Stimulated activated naive B cell treated with anti-CD40 and anti-IgM and Interleukin-4, amounts not matched to agents 10 μg/mL and 1 μg/mL and 100 μg/mL, for 72 hours (primary cell): ENCODE measurements around the gene MOG.

Source experiments
- ATAC-seq, 2 donors: fragments of 150-1000 bp; cut with Tn5 transposase; replicated peaks; 2 replicates each; pipeline ENCODE4 v1.10.0; 2021; ENCODE audit warnings: moderate library complexity in 1 of 2
- DNase-seq: peaks from one replicate; pipeline ENCODE4 v3.0.0; 2021
- H3K27ac Mint-ChIP-seq: one replicate; pipeline ENCODE4 v1.8.0; 2022; ENCODE audit warnings: mild to moderate bottlenecking, mixed read lengths
- H3K27me3 Mint-ChIP-seq, 2 donors: one replicate each; pipeline ENCODE4 v1.8.0; 2022; ENCODE audit warnings: mixed read lengths in 2 of 2
- H3K36me3 Mint-ChIP-seq, 2 donors: one replicate each; pipeline ENCODE4 v1.8.0; 2022; ENCODE audit warnings: mixed read lengths in 2 of 2, mild to moderate bottlenecking in 1 of 2
- H3K4me1 Mint-ChIP-seq, 2 donors: one replicate each; pipeline ENCODE4 v1.8.0; 2022; ENCODE audit warnings: mixed read lengths in 2 of 2, mild to moderate bottlenecking in 1 of 2
- H3K4me3 Mint-ChIP-seq, 2 donors: one replicate each; pipeline ENCODE4 v1.8.0; 2022; ENCODE audit warnings: mild to moderate bottlenecking in 2 of 2, mixed read lengths in 2 of 2, moderate library complexity in 1 of 2
- H3K9me3 Mint-ChIP-seq, 2 donors: one replicate each; pipeline ENCODE4 v1.8.0; 2022; ENCODE audit warnings: mixed read lengths in 2 of 2, mild to moderate bottlenecking in 1 of 2

MOG gene

DNA sequence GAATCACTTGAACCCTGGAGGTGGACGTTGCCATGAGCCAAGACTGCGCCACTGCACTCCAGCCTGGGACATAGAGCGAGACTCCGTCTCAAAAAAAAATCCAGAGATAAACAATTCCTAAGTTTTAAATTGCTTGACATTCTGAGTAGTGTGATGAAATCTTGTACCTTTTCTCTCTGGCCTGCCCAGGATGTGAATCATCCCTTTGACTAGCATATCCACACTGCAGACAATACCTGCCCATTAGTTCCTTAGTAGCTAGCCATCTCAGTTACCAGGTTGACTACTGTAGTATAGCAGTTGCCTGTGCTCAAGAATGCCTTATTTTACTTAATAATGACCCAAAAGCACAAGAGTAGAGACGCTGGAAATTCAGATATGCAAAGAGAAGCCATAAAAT is 21.2 kb downstream of the MOG start:
- H3K4me1 Mint-ChIP-seq: peaks cover 0 to 9% of the 10 kb centered on the region in 2 donors
- no peak overlapping the region for H3K4me3 Mint-ChIP-seq
- peaks cover 8 to 31% of the 10 kb centered on the region in 2 donors for H3K27me3 Mint-ChIP-seq
- ATAC-seq: no peak
- H3K36me3 Mint-ChIP-seq: peaks cover 0 to 10% of the 10 kb centered on the region in 2 donors
- DNase-seq: no peak
- H3K9me3 Mint-ChIP-seq: no peaks in the 10 kb centered on the region
- H3K27ac Mint-ChIP-seq: no peak overlapping the region

DNA sequence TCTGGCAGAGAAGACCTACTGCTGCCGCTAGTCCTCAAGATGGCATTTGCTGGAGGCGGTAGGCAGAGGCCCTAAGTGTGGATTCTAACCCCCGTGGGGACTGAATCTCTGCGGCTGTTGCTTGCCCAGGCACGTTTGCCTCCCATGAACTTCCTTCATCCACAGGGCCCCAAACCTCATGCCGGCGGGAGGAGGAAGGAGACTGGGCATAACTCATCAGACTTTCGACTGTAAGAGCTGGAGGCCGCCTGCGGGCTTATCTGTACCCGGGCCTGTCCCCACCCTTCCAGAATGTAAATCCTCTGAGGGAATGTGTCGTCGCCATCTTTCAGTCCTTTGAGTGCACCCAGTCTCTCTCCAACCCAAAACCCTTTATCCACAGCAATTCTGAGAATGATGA is 23.1 kb downstream of the MOG start:
- DNase-seq: no peak
- Mint-ChIP-seq H3K4me1 (peaks cover 0 to 9% of the 10 kb centered on the region in 2 donors), H3K27me3 (peaks cover 8 to 23% of the 10 kb centered on the region in 2 donors), H3K36me3 (peaks cover 0 to 10% of the 10 kb centered on the region in 2 donors), H3K4me3 (peak overlapping the region in 1 of 2 donors; percentile 78), H3K9me3 (no peaks in the 10 kb centered on the region), H3K27ac (no peak overlapping the region)
- peak in 1 of 2 donors; percentile 45 for ATAC-seq

DNA sequence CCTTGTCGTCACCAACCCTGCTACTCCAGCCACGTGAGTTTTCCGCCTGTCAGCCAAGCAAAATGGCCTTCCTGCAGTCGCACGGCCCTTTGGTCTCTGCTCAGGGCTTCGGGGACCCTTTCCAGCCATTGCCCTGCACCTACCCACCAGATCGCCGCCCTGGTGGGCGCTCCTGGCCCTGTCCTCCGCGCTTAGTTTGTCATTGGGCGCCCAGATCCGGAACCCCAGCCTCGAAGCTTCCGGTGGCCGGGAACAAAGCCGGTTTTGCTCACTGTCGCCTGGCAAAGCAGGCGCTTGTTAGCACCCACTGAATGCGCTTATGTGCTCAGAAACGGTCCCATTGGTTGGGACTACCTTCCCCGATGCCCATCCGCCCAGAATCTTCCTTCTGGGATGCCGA is 23.5 kb downstream of the MOG start:
- Mint-ChIP-seq H3K27ac (peak overlapping the region; percentile 81), H3K9me3 (no peaks in the 10 kb centered on the region), H3K27me3 (peaks cover 8 to 23% of the 10 kb centered on the region in 2 donors), H3K4me3 (peak overlapping the region in 1 of 2 donors; percentile 78), H3K36me3 (peaks cover 0 to 10% of the 10 kb centered on the region in 2 donors), H3K4me1 (peaks cover 0 to 9% of the 10 kb centered on the region in 2 donors)
- ATAC-seq: peak in 1 of 2 donors; percentile 68
- no peak for DNase-seq

DNA sequence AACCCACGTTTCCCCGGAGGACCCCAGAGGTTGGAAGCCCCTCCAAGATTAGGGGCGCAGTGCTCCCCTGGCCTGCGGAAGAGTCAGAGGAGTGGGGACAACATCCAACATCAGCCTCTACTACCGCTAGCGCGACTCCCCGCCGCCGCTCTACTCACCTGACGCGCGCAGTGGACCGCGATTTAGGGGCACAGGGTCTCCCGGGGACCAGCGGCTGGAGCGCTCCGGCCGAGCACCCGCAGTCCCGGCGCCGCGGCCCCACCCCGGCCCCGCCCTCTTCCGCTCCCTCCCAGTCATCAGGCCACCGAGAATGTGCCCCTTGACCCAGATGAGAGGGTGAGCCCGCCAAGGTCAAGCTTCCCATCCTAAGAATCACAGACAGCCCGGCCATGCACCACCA is 24.0 kb downstream of the MOG start, which contains the start of gene ZFP57:
Gene ZFP57, minus strand, starts transcription at position 249 of the 400 bp plus-strand sequence. CDS start 4,149 bp downstream, outside the sequence.
- Mint-ChIP-seq H3K4me1 (peaks cover 0 to 9% of the 10 kb centered on the region in 2 donors), H3K9me3 (no peaks in the 10 kb centered on the region), H3K36me3 (peaks cover 0 to 10% of the 10 kb centered on the region in 2 donors), H3K4me3 (peak within 1 kb of the TSS in 1 of 2 donors; percentile 78), H3K27me3 (peaks cover 8 to 23% of the 10 kb centered on the region in 2 donors), H3K27ac (peak within 1 kb of the TSS; percentile 81)
- DNase-seq (no peak), ATAC-seq (peak in 1 of 2 donors; percentile 46)

DNA sequence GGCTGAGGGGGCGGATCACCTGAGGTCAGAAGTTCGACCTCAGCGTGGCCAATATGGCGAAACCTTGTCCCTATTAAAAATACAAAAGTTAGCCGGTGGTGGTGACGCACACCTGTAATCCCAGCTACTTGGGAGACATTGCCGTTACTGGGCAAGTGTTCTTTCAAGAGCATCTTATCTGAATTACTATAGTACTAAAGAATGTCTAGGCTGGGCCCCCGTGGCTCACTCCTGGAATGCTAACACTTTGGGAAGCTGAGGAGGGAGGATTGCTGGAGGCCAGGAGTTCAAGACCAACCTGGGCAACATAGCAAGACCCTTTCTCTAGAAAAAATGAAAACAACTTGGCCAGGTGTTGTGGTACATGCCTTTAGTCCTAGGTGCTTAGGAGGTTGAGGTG is 24.9 kb downstream of the MOG start:
- Mint-ChIP-seq H3K4me3 (no peak overlapping the region), H3K36me3 (peaks cover 0 to 7% of the 10 kb centered on the region in 2 donors), H3K27ac (peak overlapping the region; percentile 14), H3K9me3 (no peaks in the 10 kb centered on the region), H3K4me1 (peaks cover 0 to 8% of the 10 kb centered on the region in 2 donors), H3K27me3 (peaks cover 8 to 23% of the 10 kb centered on the region in 2 donors)
- no peak for DNase-seq
- ATAC-seq: no peak

DNA sequence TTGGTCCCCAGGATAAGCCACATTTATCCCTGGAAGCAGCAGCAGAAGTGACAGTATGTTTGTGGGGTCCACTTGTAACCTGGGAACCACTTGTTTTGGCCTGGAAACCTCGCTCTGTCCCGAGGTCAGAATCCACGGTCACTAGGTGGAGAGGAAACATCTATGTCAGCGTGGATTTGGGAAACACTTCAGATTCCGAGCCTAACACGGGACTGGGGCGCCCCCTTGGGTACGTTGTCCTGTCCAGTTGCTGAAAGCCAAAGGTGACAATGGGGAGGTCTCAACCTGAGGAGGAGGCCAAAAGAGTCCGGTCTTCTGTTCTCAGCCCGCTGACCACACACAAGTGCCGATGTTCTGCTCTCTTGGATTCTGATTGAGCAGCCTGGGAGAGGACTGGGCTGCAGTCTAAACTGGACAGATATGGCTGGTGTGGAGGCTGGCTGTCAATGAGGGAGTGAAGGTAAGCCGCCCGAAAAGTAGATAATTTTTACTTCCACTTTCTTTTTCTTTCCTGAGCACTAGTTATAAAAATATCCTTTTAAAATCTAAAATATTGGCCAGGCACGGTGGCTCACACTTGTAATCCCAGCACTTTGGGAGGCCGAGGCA is 28.9 kb downstream of the MOG start:
- Mint-ChIP-seq H3K27ac (no peak overlapping the region), H3K36me3 (no peaks in the 10 kb centered on the region), H3K4me3 (no peak overlapping the region), H3K27me3 (peaks cover 0 to 14% of the 10 kb centered on the region in 2 donors), H3K9me3 (no peaks in the 10 kb centered on the region), H3K4me1 (no peaks in the 10 kb centered on the region)
- no peak for ATAC-seq
- no peak for DNase-seq

DNA sequence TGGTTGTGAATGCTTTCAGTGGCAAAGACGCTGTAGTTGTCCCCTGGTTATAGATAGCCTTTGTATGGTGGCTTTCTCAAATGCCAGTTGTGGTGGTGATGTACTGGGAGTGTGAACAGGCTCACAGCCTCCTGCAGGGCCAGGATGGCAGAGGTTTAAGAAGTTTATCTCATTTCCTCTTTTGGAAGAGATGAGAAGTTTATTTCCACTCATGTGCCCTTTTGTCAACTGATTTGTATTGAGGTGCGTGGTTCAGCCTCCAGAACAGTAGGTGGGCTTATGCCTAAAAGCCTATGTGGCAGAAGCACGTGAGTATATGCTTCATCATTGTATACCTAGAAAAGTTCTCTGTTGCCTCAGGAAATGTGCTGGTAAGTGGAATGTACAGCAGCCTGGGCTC is 37.7 kb downstream of the MOG start:
- DNase-seq: peak; percentile 18
- peak; percentile 94 to 97 for ATAC-seq
- Mint-ChIP-seq H3K27me3 (peaks cover 3 to 22% of the 10 kb centered on the region in 2 donors), H3K4me3 (no peak overlapping the region), H3K9me3 (peaks cover 3 to 8% of the 10 kb centered on the region in 2 donors), H3K27ac (peak overlapping the region; percentile 82), H3K36me3 (peaks cover 0 to 8% of the 10 kb centered on the region in 2 donors), H3K4me1 (peaks cover 10 to 14% of the 10 kb centered on the region in 2 donors)

DNA sequence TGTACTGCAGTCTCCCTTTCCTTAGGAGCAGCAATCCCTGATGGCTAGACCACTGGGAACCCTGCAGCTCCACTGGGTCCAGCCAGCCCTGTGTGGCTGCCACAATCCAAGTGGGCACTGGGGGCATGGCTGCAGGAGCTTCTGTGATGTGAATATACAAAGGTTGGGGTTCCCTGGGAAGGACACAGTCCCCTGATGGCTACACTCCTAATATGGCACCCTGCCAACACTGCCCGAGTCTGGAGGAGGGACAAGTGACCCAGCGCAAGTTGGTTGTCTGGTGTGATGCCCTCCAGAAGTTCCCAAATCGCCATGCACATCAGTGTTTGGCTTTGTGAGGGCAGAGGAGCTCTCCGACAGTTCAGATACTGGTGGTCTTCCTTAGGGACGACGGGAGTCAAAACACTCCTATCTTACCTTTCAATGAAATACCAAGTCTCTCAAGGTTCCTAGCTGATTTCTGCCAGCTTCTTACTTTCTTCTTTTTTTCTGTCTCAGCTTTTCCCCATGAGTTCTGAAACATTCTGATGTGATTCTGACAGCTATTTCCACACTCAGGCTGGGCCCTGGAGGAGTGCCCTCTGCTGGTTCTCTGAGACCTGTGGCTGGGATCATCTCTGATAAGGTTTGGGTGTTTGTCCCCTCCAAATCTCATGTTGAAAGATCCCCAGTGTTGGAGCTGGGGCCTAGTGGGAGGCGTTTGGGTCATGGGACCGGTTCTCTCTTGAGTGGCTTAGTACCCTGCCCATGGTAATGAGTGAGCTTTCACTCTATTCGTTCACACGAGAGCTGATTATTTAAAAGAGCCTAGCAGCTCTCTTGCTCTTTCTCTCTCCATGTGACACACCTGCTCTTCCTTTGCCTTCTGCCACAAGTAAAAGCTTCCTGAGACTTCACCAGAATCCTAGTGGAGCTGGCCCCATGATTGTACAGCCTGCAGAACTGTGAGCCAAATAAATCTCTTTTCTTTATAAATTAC is 39.5 kb downstream of the MOG start:
- Mint-ChIP-seq H3K4me1 (peaks cover 10 to 14% of the 10 kb centered on the region in 2 donors), H3K36me3 (peaks cover 0 to 8% of the 10 kb centered on the region in 2 donors), H3K4me3 (no peak overlapping the region), H3K27ac (peak overlapping the region; percentile 15), H3K9me3 (peaks cover 3 to 8% of the 10 kb centered on the region in 2 donors), H3K27me3 (peaks cover 3 to 37% of the 10 kb centered on the region in 2 donors)
- ATAC-seq (no peak), DNase-seq (no peak)

DNA sequence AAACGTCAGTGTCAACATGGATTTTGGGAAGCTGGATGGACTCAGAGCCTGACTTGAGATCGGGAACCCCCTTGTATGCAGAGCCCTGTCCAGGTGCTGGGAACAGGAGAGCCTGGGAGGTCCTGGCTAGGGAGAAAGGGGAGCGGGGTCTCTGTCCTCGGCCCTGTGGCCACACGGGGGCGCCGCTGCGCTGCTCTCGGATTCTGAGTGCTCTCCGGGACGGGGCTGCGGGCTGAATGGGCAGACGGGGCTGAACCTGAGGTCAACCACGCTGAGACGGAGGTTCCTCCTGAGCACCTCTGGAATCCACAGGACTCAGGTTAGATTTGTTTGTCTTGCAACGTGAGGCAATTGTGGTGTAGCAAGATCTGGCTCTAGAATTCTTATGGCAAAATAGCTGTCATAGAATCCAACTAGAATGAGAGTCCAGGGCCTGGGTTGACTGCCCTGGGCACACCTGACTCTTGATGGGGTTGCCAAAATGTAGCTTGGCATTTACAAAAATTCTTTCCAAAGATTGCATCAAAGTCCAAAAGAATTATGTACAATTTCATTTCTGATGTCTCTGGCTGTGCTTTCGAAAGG is 45.7 kb downstream of the MOG start:
- Mint-ChIP-seq H3K27ac (peak overlapping the region; percentile 67), H3K4me1 (peaks cover 2 to 8% of the 10 kb centered on the region in 2 donors), H3K9me3 (no peaks in the 10 kb centered on the region), H3K36me3 (no peaks in the 10 kb centered on the region), H3K4me3 (no peak overlapping the region), H3K27me3 (peaks cover 23 to 64% of the 10 kb centered on the region in 2 donors)
- DNase-seq: peak; percentile 32
- ATAC-seq: peak; percentile 94 to 96

DNA sequence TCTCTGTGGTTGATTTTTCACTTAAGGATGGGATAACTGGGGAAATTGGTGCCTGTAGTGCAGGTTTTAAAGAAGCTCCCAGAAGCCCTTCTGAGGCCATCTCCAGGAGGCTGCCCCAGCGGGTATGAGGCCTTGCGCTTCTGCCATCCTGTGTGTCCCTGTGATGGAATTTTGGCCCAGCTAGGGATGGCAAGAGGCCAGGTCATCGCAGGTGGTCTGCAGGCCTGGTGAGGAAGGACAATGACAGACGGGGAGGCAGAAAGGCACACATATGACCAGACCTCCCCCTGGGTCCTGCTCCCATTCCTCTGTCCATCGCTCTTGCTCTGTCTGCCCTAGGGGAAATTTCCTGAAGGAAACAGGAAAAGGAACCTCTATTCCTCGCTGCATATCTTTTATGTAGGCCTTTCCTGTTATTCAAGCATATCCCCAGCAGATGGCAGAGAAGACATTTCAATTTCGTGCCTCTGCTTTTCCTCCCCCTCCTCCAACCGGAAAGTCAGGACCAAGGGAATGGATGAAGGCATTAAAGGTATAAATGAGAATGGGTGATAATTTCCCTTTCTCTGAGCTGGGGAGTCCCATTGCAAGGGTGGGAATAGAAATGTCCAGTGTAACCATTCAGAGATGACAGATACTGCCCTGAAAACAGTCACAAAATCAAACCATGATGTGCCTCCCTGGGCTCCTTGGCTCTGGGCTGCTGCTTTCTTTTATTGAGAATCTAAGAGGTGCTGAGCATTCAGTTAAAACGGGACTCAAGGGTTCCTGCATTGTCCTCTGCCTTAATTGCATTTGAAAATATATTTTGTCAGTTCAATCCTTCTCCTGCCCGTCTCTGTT is 48.7 kb downstream of the MOG start:
- H3K27ac Mint-ChIP-seq: no peak overlapping the region

DNA sequence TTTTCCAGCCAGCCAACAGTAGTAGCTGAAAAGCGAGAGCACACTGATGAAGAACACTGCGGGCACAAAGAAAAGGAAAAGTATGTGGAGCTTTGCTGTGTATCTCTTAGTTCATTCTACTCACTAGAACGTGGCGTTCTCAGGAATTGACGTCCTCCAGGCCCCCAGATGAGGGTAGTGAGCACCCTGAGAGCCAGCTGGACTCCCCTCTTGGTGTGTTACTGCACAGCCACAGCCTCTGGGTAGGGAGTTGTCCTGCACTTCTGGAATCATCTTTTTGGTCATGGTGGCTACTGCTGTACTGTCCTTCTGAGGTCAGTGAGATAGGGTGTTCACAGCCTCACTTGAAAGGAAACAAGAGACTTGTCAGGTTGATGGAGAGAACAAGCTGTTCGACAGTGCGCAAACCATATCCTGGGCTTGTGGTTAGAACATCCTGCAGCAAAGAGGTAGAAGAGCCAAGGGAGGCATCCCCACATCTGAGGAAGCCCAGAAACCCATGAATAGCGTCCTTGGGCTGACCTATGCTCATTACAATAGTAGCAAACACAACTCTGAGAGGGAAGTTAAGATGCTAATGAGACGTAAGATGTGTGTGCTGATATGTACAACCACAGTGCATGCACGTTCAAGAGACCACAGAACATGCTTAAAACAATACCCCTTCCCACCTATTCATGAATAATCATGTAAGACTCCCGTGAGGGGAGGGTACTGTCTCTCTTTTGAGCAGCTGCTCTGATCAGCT is 51.7 kb downstream of the MOG start:
- Mint-ChIP-seq H3K4me1 (peaks cover 20 to 24% of the 10 kb centered on the region in 2 donors), H3K27ac (peak overlapping the region; percentile 78), H3K4me3 (peak overlapping the region; percentile 64 to 75), H3K36me3 (no peaks in the 10 kb centered on the region), H3K27me3 (peaks cover 5 to 13% of the 10 kb centered on the region in 2 donors), H3K9me3 (no peaks in the 10 kb centered on the region)
- peak; percentile 90 to 94 for ATAC-seq
- peak; percentile 30 for DNase-seq

More for the DNA sequence above, 48.7 kb downstream of the MOG start:
- Mint-ChIP-seq H3K36me3 (no peaks in the 10 kb centered on the region), H3K4me3 (no peak overlapping the region), H3K4me1 (peaks cover 20 to 32% of the 10 kb centered on the region in 2 donors), H3K27me3 (peaks cover 20 to 39% of the 10 kb centered on the region in 2 donors), H3K9me3 (no peaks in the 10 kb centered on the region)
- no peak for DNase-seq
- ATAC-seq: no peak

DNA sequence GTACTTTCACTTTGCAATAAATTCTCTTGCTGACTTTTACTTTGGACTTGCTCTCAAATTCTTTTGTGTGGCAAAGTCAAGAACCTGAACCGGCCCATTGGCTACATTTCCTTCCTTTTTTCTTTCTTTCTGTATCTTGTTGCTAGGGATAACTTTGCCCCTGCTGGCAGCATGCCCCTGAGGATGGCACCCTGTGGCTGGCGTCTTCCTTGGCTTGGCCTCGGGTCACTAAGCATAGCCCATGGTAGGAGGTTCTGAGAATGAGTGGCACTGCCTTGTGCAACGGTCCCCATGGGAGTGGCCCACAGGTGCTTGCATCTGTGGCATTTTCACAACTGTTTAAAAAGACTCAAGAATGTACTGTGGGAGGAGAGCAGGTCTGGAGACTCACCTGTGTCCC is 52.3 kb downstream of the MOG start:
- Mint-ChIP-seq H3K4me3 (peak overlapping the region; percentile 64 to 75), H3K27ac (peak overlapping the region; percentile 61), H3K9me3 (no peaks in the 10 kb centered on the region), H3K27me3 (peaks cover 0 to 7% of the 10 kb centered on the region in 2 donors), H3K4me1 (peaks cover 20 to 24% of the 10 kb centered on the region in 2 donors), H3K36me3 (no peaks in the 10 kb centered on the region)
- DNase-seq (peak; percentile 28), ATAC-seq (peak; percentile 75 to 78)
